ENCODE results near the gene SCRT2. TPM values are rescaled to one million over a fixed set of nuclear protein-coding genes. Genes with fewer than 3 reads are reported as not detected.

The SCRT2 gene
- total RNA-seq, 1 experiment from 2014 or later = not detected

GRCh38 chr20:663315-664090 lies 12.1 kb downstream of the SCRT2 start:
- no peak overlapping the region for H3K9ac ChIP-seq (ENCODE audit: extremely low read depth, insufficient read length, low read length)
- no peak overlapping the region for H3K4ac ChIP-seq (ENCODE audit: low read depth, low read length)
- H2BK15ac ChIP-seq (ENCODE audit: low read depth, low read length) = no peak overlapping the region
- no peak overlapping the region; a peak in 1 of 7 replicates for H3K27ac Mint-ChIP-seq
- H3T11ph ChIP-seq (ENCODE audit: low read length) = no peak overlapping the region
- H3K36me3 Mint-ChIP-seq (ENCODE audit: insufficient read depth in 1 of 3, low read depth in 3 of 3) = no peaks in the 10 kb centered on the region
- peaks cover 8% of the 10 kb centered on the region for H3K27me3 Mint-ChIP-seq (ENCODE audit: low read depth)
- no peak overlapping the region for H3K4me3 Mint-ChIP-seq
- H3K79me2 ChIP-seq (ENCODE audit: insufficient read depth, low read length) = no peaks in the 10 kb centered on the region
- peak; percentile 77 for DNase-seq
- H3K56ac ChIP-seq (ENCODE audit: insufficient read length, low read depth, low read length) = no peak overlapping the region
- no peak overlapping the region for H4K5ac ChIP-seq (ENCODE audit: insufficient read length, low read depth, low read length)
- H3K23me2 ChIP-seq (ENCODE audit: insufficient read length, low read depth, low read length, poor library complexity, severe bottlenecking) = no peaks in the 10 kb centered on the region
- H3K27me3 ChIP-seq (ENCODE audit: insufficient read depth, low read length) = no peaks in the 10 kb centered on the region
- no peak overlapping the region for H4K8ac ChIP-seq (replicated peaks; ENCODE audit: insufficient read length, low read depth, low read length)
- no peak overlapping the region for H2BK20ac ChIP-seq (ENCODE audit: low read depth, low read length, poor library complexity, severe bottlenecking)
- no peak overlapping the region for H3K18ac ChIP-seq (ENCODE audit: insufficient read length, low read depth, low read length)
- WGBS (ENCODE audit: extremely low coverage, insufficient read length, low lambda C conversion rate) = no CpG with 5 or more reads among the region's 84 CpGs
- no peak overlapping the region for H3K4me2 ChIP-seq (ENCODE audit: insufficient read depth, insufficient read length, low read length)
- no peaks in the 10 kb centered on the region; a peak in 1 of 5 replicates for H3K9me3 Mint-ChIP-seq
- peaks cover 17% of the 10 kb centered on the region for H3K4me1 ChIP-seq (ENCODE audit: insufficient read depth, low read length)
- H2BK120ac ChIP-seq (ENCODE audit: low read depth, low read length, poor library complexity, severe bottlenecking) = no peak overlapping the region
- H3K9me3 ChIP-seq (ENCODE audit: control insufficient read depth, low read depth, low read length) = no peaks in the 10 kb centered on the region
- H3K23ac ChIP-seq (ENCODE audit: insufficient read length, low read depth, low read length) = no peak overlapping the region
- H4K20me1 ChIP-seq (ENCODE audit: control insufficient read depth, insufficient read depth, insufficient read length) = no peaks in the 10 kb centered on the region
- H2BK12ac ChIP-seq (ENCODE audit: insufficient read length, low read depth, low read length) = no peak overlapping the region
- H3K14ac ChIP-seq (ENCODE audit: insufficient read depth, low read length) = no peak overlapping the region
- H3K4me1 Mint-ChIP-seq = peaks cover 62 to 80% of the 10 kb centered on the region in 2 experiments
- H3K27ac ChIP-seq (ENCODE audit: insufficient read length, low read depth, low read length) = no peak overlapping the region
- no peak overlapping the region for H2AFZ ChIP-seq (ENCODE audit: low read length)
- no peak overlapping the region for H4K91ac ChIP-seq (ENCODE audit: insufficient read length, low read depth, low read length)
- no peak for TF ChIP-seq CTCF (conservative IDR thresholded peaks at IDR 0.05)
- H3K79me1 ChIP-seq (ENCODE audit: insufficient read depth, low read depth, low read length, poor library complexity, severe bottlenecking) = no peaks in the 10 kb centered on the region
- no peak overlapping the region for H2BK5ac ChIP-seq (ENCODE audit: insufficient read length, low read length)
- H2AK5ac ChIP-seq (ENCODE audit: insufficient read length, low read length) = no peak overlapping the region

Data from H9 (cell line).